Central memory CD8-positive, alpha-beta T cell (primary cell): ENCODE measurements around the gene LRP6.

Source experiments
- ATAC-seq: fragments of 150-1000 bp; cut with Tn5 transposase; replicated peaks from 2 replicates; pipeline ENCODE4 v1.10.0; 2022; ENCODE audit warnings: mild to moderate bottlenecking, moderate FRiP score, moderate number of reproducible peaks; ENCODE audit not compliant: poor library complexity, severe bottlenecking; ENCODE audit errors: extremely low read depth
- DNase-seq, 2 donors: peaks; one replicate each; pipeline ENCODE4 v3.0.0; 2021; ENCODE audit warnings: low spot score in 2 of 2
- H3K27ac Mint-ChIP-seq: one replicate; pipeline ENCODE4 v1.8.0; 2022; ENCODE audit warnings: low read depth, mild to moderate bottlenecking, moderate library complexity, mixed read lengths
- H3K27me3 Mint-ChIP-seq: one replicate; pipeline ENCODE4 v1.8.0; 2022; ENCODE audit warnings: mixed read lengths
- H3K36me3 Mint-ChIP-seq: one replicate; pipeline ENCODE4 v1.8.0; 2022; ENCODE audit warnings: mild to moderate bottlenecking, moderate library complexity, mixed read lengths; ENCODE audit not compliant: insufficient read depth
- H3K4me1 Mint-ChIP-seq: one replicate; pipeline ENCODE4 v1.8.0; 2022; ENCODE audit warnings: mixed read lengths
- H3K4me3 Mint-ChIP-seq: one replicate; pipeline ENCODE4 v1.8.0; 2022; ENCODE audit warnings: mild to moderate bottlenecking, moderate library complexity, mixed read lengths
- H3K9me3 Mint-ChIP-seq: one replicate; pipeline ENCODE4 v1.8.0; 2022; ENCODE audit warnings: mixed read lengths

Gene LRP6

GRCh38 chr12:12181511-12181910, 85.3 kb downstream of the LRP6 start:
- DNase-seq (no peak), ATAC-seq (no peak)
- peaks cover 90% of the 10 kb centered on the region for H3K27me3 Mint-ChIP-seq
- H3K36me3 Mint-ChIP-seq, result peaks cover 2% of the 10 kb centered on the region
- no peak overlapping the region for H3K4me3 Mint-ChIP-seq
- H3K9me3 Mint-ChIP-seq, result no peaks in the 10 kb centered on the region
- no peaks in the 10 kb centered on the region for H3K4me1 Mint-ChIP-seq
- no peak overlapping the region for H3K27ac Mint-ChIP-seq

- peaks cover 2% of the 10 kb centered on the region for H3K36me3 Mint-ChIP-seq
- ATAC-seq (no peak), DNase-seq (no peak)
- no peaks in the 10 kb centered on the region for H3K4me1 Mint-ChIP-seq
- H3K27me3 Mint-ChIP-seq, result peaks cover 89% of the 10 kb centered on the region
- no peak overlapping the region for H3K4me3 Mint-ChIP-seq
- no peaks in the 10 kb centered on the region for H3K9me3 Mint-ChIP-seq
- no peak overlapping the region for H3K27ac Mint-ChIP-seq
Observed at GRCh38 chr12:12180575-12180974, 86.3 kb downstream of the LRP6 start.

- Mint-ChIP-seq H3K4me3 (no peak overlapping the region), H3K27ac (no peak overlapping the region), H3K4me1 (no peaks in the 10 kb centered on the region), H3K36me3 (peaks cover 2% of the 10 kb centered on the region), H3K27me3 (peaks cover 85% of the 10 kb centered on the region), H3K9me3 (no peaks in the 10 kb centered on the region)
- ATAC-seq (no peak), DNase-seq (no peak)
Observed at GRCh38 chr12:12180136-12180535, 86.7 kb downstream of the LRP6 start.

DNA sequence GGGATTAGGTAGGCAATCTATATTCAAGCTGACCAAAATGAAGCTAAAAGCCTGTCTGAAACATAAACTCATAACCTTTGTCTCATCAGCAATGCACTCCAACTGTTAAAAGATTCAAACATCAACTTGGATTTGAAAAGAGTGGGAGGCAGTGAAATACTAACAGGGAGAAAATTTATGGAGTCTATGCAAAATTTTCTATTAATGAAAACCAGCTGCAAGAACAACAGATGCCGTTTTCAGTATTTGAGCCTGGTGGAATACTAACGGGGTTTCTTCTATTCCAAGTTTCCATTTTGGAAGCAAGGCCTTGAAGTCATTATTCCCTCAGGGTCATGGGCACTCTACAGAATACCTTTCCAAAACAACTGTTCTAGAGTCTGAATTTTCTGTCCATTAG, 88.3 kb downstream of the LRP6 start:
- Mint-ChIP-seq H3K4me3 (no peak overlapping the region), H3K27ac (no peak overlapping the region), H3K36me3 (peaks cover 2% of the 10 kb centered on the region), H3K4me1 (no peaks in the 10 kb centered on the region), H3K27me3 (peaks cover 72% of the 10 kb centered on the region), H3K9me3 (no peaks in the 10 kb centered on the region)
- no peak for DNase-seq
- ATAC-seq, result no peak

DNA sequence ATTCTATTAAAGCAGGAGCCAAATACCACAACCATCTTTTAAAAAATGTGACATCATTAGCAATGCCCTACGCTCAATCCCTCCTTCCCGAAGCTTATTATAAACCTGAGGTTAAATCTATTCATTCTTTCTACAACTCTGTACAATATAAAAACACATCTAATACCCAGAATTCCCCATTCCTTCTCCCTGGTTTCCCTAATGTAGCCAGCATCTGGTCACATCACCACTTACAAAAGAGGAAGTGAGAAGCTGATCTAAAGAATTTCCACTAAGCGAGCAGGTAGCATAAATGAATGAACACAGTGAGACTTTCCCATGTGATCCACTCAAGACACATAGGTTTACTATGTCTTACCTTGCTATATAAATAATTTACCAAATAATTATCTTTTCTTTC, 90.4 kb downstream of the LRP6 start:
- Mint-ChIP-seq H3K36me3 (peaks cover 2% of the 10 kb centered on the region), H3K4me1 (peaks cover 14% of the 10 kb centered on the region), H3K27me3 (peaks cover 52% of the 10 kb centered on the region), H3K9me3 (no peaks in the 10 kb centered on the region), H3K4me3 (no peak overlapping the region), H3K27ac (no peak overlapping the region)
- no peak for ATAC-seq
- no peak for DNase-seq

GRCh38 chr12:12171991-12172511, 94.8 kb downstream of the LRP6 start:
- Mint-ChIP-seq H3K9me3 (no peaks in the 10 kb centered on the region), H3K4me1 (peaks cover 14% of the 10 kb centered on the region), H3K27ac (no peak overlapping the region), H3K36me3 (no peaks in the 10 kb centered on the region), H3K27me3 (peaks cover 29% of the 10 kb centered on the region), H3K4me3 (no peak overlapping the region)
- ATAC-seq (peak; percentile 71), DNase-seq (no peak)

GRCh38 chr12:12167847-12168246, 99.0 kb downstream of the LRP6 start:
- Mint-ChIP-seq H3K4me1 (peaks cover 14% of the 10 kb centered on the region), H3K36me3 (peaks cover 1% of the 10 kb centered on the region), H3K9me3 (no peaks in the 10 kb centered on the region), H3K4me3 (no peak overlapping the region), H3K27ac (no peak overlapping the region), H3K27me3 (peaks cover 39% of the 10 kb centered on the region)
- ATAC-seq, result no peak
- no peak for DNase-seq

- no peak for ATAC-seq
- H3K27me3 Mint-ChIP-seq, result peaks cover 39% of the 10 kb centered on the region
Observed at GRCh38 chr12:12166751-12167150, 100.1 kb downstream of the LRP6 start.

DNA sequence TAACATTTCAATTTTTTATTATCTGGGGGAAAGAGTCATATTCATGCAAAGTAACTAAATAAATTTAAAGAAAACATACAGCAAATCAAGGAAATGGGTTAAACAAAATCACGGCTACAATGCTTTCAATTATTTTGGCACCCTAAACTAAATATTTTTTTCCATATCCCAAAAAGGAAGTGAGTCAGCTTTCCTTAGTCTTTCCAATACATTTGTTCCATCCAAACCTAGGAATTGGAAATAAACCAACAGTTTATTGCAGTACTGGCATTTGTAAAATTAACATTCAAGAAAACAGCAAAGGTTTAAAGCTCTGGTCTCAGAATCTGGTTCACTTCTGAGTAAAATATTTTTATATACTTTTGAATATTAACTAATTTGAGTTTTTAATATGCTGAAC, 106.9 kb downstream of the LRP6 start:
- no peaks in the 10 kb centered on the region for H3K4me1 Mint-ChIP-seq
- peaks cover 25% of the 10 kb centered on the region for H3K27me3 Mint-ChIP-seq
- no peak overlapping the region for H3K27ac Mint-ChIP-seq
- ATAC-seq (no peak), DNase-seq (no peak)
- H3K36me3 Mint-ChIP-seq, result peaks cover 1% of the 10 kb centered on the region
- no peak overlapping the region for H3K4me3 Mint-ChIP-seq
- no peaks in the 10 kb centered on the region for H3K9me3 Mint-ChIP-seq

More at GRCh38 chr12:12166751-12167150, 100.1 kb downstream of the LRP6 start:
- Mint-ChIP-seq H3K27ac (no peak overlapping the region), H3K9me3 (no peaks in the 10 kb centered on the region), H3K4me3 (no peak overlapping the region), H3K4me1 (peaks cover 3% of the 10 kb centered on the region), H3K36me3 (peaks cover 1% of the 10 kb centered on the region)
- no peak for DNase-seq

DNA sequence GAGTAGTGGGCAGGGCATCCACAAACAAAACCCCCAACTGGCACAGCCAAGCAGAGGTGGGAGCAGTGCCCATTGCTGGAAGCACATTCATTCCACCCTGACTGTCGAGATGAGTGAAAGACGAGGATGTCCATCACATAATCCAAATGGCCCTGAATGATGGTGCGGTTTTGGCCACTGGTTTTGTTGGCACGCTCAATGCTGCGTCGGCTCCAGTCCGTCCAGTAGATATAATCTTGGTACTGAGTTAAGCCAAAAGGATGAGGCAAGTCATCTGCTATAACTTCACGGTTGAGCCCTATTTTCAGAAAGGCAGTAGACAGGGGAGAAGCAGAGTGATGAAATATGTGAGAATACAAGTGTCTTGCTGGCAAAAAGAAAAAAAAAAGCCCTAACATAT, 108.0 kb downstream of the LRP6 start:
- no peak for ATAC-seq
- Mint-ChIP-seq H3K4me3 (no peak overlapping the region), H3K9me3 (no peaks in the 10 kb centered on the region)

DNA sequence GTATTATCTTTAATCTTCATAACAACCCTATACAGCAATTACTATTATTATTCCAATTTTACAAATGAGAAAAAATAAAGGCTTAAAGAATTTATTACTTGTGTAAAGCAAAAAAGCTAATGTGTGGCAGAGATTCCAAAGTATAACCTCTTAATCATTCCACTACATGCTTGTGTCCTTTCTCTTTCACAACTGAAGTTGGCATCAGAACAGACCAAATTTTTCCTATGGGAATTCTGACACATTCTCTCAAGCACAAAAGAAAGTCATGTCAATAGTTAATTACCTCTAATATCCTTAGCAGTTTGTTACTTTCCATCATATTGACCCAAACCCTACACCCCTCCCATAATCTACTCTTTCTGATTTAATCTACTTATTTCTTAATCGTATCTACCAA, 109.4 kb downstream of the LRP6 start:
- Mint-ChIP-seq H3K9me3 (no peaks in the 10 kb centered on the region), H3K27ac (no peak overlapping the region), H3K27me3 (peaks cover 19% of the 10 kb centered on the region), H3K4me1 (no peaks in the 10 kb centered on the region), H3K36me3 (no peaks in the 10 kb centered on the region), H3K4me3 (no peak overlapping the region)
- ATAC-seq (no peak), DNase-seq (no peak)

More for the DNA sequence above, 108.0 kb downstream of the LRP6 start:
- no peak for DNase-seq
- peaks cover 1% of the 10 kb centered on the region for H3K36me3 Mint-ChIP-seq
- peaks cover 23% of the 10 kb centered on the region for H3K27me3 Mint-ChIP-seq
- no peaks in the 10 kb centered on the region for H3K4me1 Mint-ChIP-seq
- H3K27ac Mint-ChIP-seq, result no peak overlapping the region

DNA sequence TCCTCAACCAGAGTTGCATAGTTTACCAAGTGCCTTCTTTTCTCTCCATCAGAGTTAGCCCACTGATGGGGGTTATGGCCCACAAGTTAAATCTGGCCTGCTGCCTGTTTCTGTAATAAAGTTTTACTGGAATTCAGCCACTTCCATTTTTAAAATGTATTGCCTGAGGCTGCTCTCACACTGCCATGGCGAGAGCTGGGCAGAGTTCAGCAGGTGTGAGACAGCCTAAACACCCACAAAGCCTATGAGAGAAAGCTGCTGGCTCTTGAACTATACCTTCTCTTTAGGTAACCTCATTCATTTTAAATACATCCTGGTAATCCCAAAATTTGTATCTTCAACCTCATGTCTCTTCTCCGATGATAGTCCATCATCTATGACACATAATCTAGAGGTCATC, 110.0 kb downstream of the LRP6 start:
- no peaks in the 10 kb centered on the region for H3K36me3 Mint-ChIP-seq
- no peak for ATAC-seq
- DNase-seq, result no peak
- H3K9me3 Mint-ChIP-seq, result no peaks in the 10 kb centered on the region
- no peaks in the 10 kb centered on the region for H3K4me1 Mint-ChIP-seq
- peaks cover 19% of the 10 kb centered on the region for H3K27me3 Mint-ChIP-seq
- H3K27ac Mint-ChIP-seq, result no peak overlapping the region
- no peak overlapping the region for H3K4me3 Mint-ChIP-seq

DNA sequence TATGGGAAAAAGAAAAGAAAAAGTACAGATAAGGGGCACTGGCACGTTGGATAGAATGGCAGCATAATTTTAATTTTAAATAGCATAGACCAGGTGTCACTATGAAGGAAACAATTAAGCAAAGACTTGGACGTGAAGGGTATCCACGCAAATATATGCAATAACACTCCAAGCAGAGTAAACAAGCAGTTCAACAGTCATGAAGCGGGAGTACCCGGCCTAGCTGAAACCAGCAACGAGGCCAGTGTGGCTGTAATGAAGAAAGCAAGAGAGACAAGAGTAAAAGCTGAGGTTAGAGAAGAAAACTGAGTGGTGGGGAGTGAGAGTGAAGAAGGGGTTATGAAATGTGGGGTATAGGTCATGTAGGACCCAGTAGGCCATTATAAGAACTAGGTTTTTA, 110.7 kb downstream of the LRP6 start:
- H3K36me3 Mint-ChIP-seq, result no peaks in the 10 kb centered on the region
- H3K27me3 Mint-ChIP-seq, result peaks cover 19% of the 10 kb centered on the region
- no peaks in the 10 kb centered on the region for H3K4me1 Mint-ChIP-seq
- H3K4me3 Mint-ChIP-seq, result no peak overlapping the region
- H3K9me3 Mint-ChIP-seq, result no peaks in the 10 kb centered on the region
- H3K27ac Mint-ChIP-seq, result no peak overlapping the region
- no peak for DNase-seq
- ATAC-seq, result no peak

- no peak for ATAC-seq
- no peaks in the 10 kb centered on the region for H3K4me1 Mint-ChIP-seq
- H3K9me3 Mint-ChIP-seq, result no peaks in the 10 kb centered on the region
- H3K27me3 Mint-ChIP-seq, result peaks cover 33% of the 10 kb centered on the region
- H3K36me3 Mint-ChIP-seq, result no peaks in the 10 kb centered on the region
- DNase-seq, result no peak
- H3K4me3 Mint-ChIP-seq, result no peak overlapping the region
- no peak overlapping the region for H3K27ac Mint-ChIP-seq
Observed at GRCh38 chr12:12153596-12153995, 113.2 kb downstream of the LRP6 start.
